AG09309 (cell line): Measurements from ENCODE around the gene PRDM5.

Experiments
- DNase-seq: peaks from one replicate; pipeline ENCODE4 v3.0.0-alpha.2; 2010; ENCODE audit warnings: low read depth
- H3K4me3 ChIP-seq: 2 replicates; pipeline ENCODE4 v1.5.1; 2011; ENCODE audit warnings: mild to moderate bottlenecking, low read depth, low read length, moderate library complexity; ENCODE audit not compliant: control insufficient read depth
- CTCF ChIP-seq: IDR thresholded peaks from 2 replicates; pipeline ENCODE4 v1.5.1; 2011; ENCODE audit warnings: mild to moderate bottlenecking, low read depth, low read length, inconsistent platforms; ENCODE audit not compliant: insufficient read depth, control insufficient read depth; ENCODE audit errors: missing control alignments

The PRDM5 gene

GRCh38 chr4:120873554-120873953, 49.0 kb downstream of the PRDM5 start:
- peak; percentile 16 for TF ChIP-seq CTCF
- no peak overlapping the region for H3K4me3 ChIP-seq
- no peak for DNase-seq

DNA sequence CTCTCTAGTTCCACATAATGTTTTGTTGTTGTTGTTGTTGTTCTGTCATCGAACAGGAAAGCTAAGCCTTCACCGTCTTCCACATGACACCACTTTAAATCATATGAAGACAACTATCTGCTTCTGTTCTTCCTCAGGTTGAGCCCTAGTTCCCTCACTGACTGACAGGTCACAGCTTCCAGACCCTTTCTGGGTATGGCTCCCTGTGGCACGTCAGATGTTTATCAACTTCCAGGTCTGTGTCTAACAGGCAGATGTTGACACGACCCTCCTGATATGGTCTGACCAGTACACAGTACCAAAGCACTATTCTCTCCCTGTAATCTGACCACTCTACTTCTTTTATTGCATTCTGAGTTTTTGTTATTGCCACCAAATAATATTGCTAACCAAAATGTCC, 51.4 kb downstream of the PRDM5 start:
- no peak for TF ChIP-seq CTCF
- H3K4me3 ChIP-seq, result no peak overlapping the region
- no peak for DNase-seq

GRCh38 chr4:120870279-120870673, 52.2 kb downstream of the PRDM5 start:
- DNase-seq, result no peak
- no peak for TF ChIP-seq CTCF
- H3K4me3 ChIP-seq, result no peak overlapping the region

DNA sequence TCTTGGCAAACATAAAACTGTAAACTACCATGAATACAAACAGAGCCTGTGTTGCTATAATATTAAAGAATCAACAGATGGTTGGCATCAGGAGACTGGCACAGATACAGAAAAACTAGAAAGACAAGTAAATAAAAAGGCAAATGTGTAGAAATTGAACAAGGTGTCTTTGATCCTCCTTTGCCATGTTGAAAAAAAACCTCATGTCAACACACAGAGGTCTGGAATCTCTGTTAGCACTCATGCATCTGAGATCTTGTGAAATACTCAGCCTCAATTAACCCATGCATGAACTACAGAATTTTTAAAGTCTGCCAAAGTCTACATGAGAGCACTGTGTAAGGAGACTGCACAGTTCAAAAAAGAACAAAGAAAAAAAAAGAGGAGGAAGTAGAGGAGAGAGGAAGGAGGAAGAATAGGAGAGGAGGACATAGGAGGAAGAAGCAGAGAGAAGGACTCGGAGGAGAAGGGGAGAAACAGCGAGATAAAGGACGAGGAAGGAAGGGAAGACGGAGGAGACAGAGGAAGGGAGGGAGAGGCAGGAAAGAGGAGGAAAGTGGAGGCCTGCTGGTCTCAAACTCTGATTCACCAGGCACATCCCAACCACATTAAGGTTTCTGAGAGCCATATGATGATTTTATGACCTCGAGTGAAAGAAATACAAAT, 52.8 kb downstream of the PRDM5 start:
- H3K4me3 ChIP-seq, result no peak overlapping the region
- DNase-seq, result no peak
- TF ChIP-seq CTCF, result no peak

GRCh38 chr4:120867506-120867905, 55.0 kb downstream of the PRDM5 start:
- DNase-seq, result no peak
- TF ChIP-seq CTCF, result no peak
- no peak overlapping the region for H3K4me3 ChIP-seq

GRCh38 chr4:120865985-120866384, 56.5 kb downstream of the PRDM5 start:
- no peak overlapping the region for H3K4me3 ChIP-seq
- TF ChIP-seq CTCF, result no peak
- no peak for DNase-seq
